Smooth muscle cell (in vitro differentiated cells): ENCODE measurements around the gene RABGAP1L. TPM values are rescaled to one million over a fixed set of nuclear protein-coding genes. Genes with fewer than 3 reads are reported as not detected.

ENCODE experiments used
- DNase-seq: peaks from one replicate; lab custom pipeline; 2025; ENCODE audit not compliant: unreplicated experiment; lab: John Stamatoyannopoulos, UW
- H2AFZ ChIP-seq: fragments of 200-600 bp; sonication (generic); 2 replicates; pipeline ENCODE4 v1.6.0; 2016; ENCODE audit warnings: antibody characterized with exemption, low read depth, mild to moderate bottlenecking
- H3F3A ChIP-seq: fragments of 200-600 bp; sonication (generic); 2 replicates; pipeline ENCODE4 v1.6.0; 2017; ENCODE audit warnings: antibody characterized with exemption, low read depth
- H3K27ac ChIP-seq: fragments of 200-600 bp; sonication (generic); 2 replicates; pipeline ENCODE4 v1.5.1; 2016; ENCODE audit warnings: low read depth, mild to moderate bottlenecking
- H3K27me3 ChIP-seq: fragments of 200-600 bp; sonication (generic); 2 replicates; pipeline ENCODE4 v1.6.1; 2016; ENCODE audit warnings: low read depth, mild to moderate bottlenecking
- H3K36me3 ChIP-seq: fragments of 200-600 bp; sonication (generic); 2 replicates; pipeline ENCODE4 v1.5.1; 2016; ENCODE audit warnings: low read depth
- H3K4me1 ChIP-seq: fragments of 200-600 bp; sonication (generic); 2 replicates; pipeline ENCODE4 v1.5.1; 2016; ENCODE audit warnings: low read depth
- H3K4me2 ChIP-seq: fragments of 200-600 bp; sonication (generic); 2 replicates; pipeline ENCODE4 v1.6.0; 2016; ENCODE audit warnings: mild to moderate bottlenecking
- H3K4me3 ChIP-seq: fragments of 200-600 bp; sonication (generic); 2 replicates; pipeline ENCODE4 v1.5.1; 2016; ENCODE audit warnings: mild to moderate bottlenecking
- H3K79me2 ChIP-seq: fragments of 200-600 bp; sonication (generic); 2 replicates; pipeline ENCODE4 v1.6.0; 2016; ENCODE audit warnings: low read depth, mild to moderate bottlenecking
- H3K9ac ChIP-seq: fragments of 200-600 bp; sonication (generic); 2 replicates; pipeline ENCODE4 v1.6.0; 2016; ENCODE audit warnings: low read depth
- H3K9me3 ChIP-seq: fragments of 200-600 bp; sonication (generic); replicated peaks from 2 replicates; pipeline ENCODE4 v1.5.1; 2016; ENCODE audit warnings: low read depth
- H4K20me1 ChIP-seq: fragments of 200-600 bp; sonication (generic); 2 replicates; pipeline ENCODE4 v1.6.0; 2016; ENCODE audit warnings: low read depth
- CTCF ChIP-seq: fragments of 200-600 bp; sonication (generic); IDR thresholded peaks from 2 replicates; pipeline ENCODE4 v1.5.1; 2017; ENCODE audit warnings: borderline replicate concordance, mild to moderate bottlenecking, antibody characterized with exemption; ENCODE audit not compliant: insufficient read depth, poor library complexity, severe bottlenecking
- WGBS: methylation state at CpG from one replicate; pipeline ENCODE4 v1.1.7; 2016; ENCODE audit warnings: low lambda C conversion rate; 5-methylcytosine and 5-hydroxymethylcytosine counted together
- polyA plus RNA-seq: library from polyadenylated mRNA; unstranded; fragments of >200 nt; fragmentation: Nextera tagmentation; extraction: Ambion mirVana; gene quantifications from 2 replicates; pipeline ENCODE4 v1.2.1, GENCODE V29; 2016
- total RNA-seq: library from RNA; depleted of rRNA; stranded (reverse); fragments of >200 nt; gene quantifications from 2 replicates; pipeline ENCODE4 v1.2.3, GENCODE V29; 2014

The RABGAP1L gene
- total and polyA plus RNA-seq, 2 experiments from 2014 or later: 4.8 to 24.7 TPM

- no peak for TF ChIP-seq CTCF
- Histone ChIP-seq H3K27me3 (no peaks in the 10 kb centered on the region), H3F3A (no peaks in the 10 kb centered on the region), H2AFZ (no peak overlapping the region), H3K4me1 (no peaks in the 10 kb centered on the region), H4K20me1 (no peaks in the 10 kb centered on the region), H3K79me2 (no peaks in the 10 kb centered on the region), H3K4me2 (no peak overlapping the region), H3K9ac (no peak overlapping the region), H3K36me3 (no peaks in the 10 kb centered on the region), H3K27ac (no peak overlapping the region), H3K4me3 (no peak overlapping the region), H3K9me3 (no peaks in the 10 kb centered on the region)
- DNase-seq: no peak
- 84% methylated on average over 4 of the region's 4 CpGs for WGBS
Observed at GRCh38 chr1:174976436-174977108, 817.3 kb downstream of the RABGAP1L start.

- Histone ChIP-seq H3K79me2 (no peaks in the 10 kb centered on the region), H4K20me1 (no peaks in the 10 kb centered on the region), H2AFZ (no peak overlapping the region), H3K4me1 (no peaks in the 10 kb centered on the region), H3K9me3 (no peaks in the 10 kb centered on the region), H3K4me3 (no peak overlapping the region), H3K4me2 (no peak overlapping the region), H3F3A (no peaks in the 10 kb centered on the region), H3K27ac (no peak overlapping the region), H3K9ac (no peak overlapping the region), H3K36me3 (no peaks in the 10 kb centered on the region), H3K27me3 (no peaks in the 10 kb centered on the region)
- no peak for DNase-seq
- peak; percentile 76 for TF ChIP-seq CTCF
Observed at GRCh38 chr1:174982971-174983689, 823.8 kb downstream of the RABGAP1L start.

- H3F3A ChIP-seq: no peaks in the 10 kb centered on the region
- DNase-seq: no peak
- H4K20me1 ChIP-seq: no peaks in the 10 kb centered on the region
- H3K9me3 ChIP-seq: no peaks in the 10 kb centered on the region
- H3K79me2 ChIP-seq: no peaks in the 10 kb centered on the region
- H2AFZ ChIP-seq: no peak overlapping the region
- no peak overlapping the region for H3K4me3 ChIP-seq
- no peak overlapping the region for H3K9ac ChIP-seq
- H3K27me3 ChIP-seq: no peaks in the 10 kb centered on the region
- no peak for TF ChIP-seq CTCF
- WGBS: 95% methylated on average over 4 of the region's 4 CpGs
- no peaks in the 10 kb centered on the region for H3K4me1 ChIP-seq
- no peaks in the 10 kb centered on the region for H3K36me3 ChIP-seq
- H3K27ac ChIP-seq: no peak overlapping the region
- H3K4me2 ChIP-seq: no peak overlapping the region
Observed at GRCh38 chr1:174984952-174985351, 825.6 kb downstream of the RABGAP1L start.

DNA sequence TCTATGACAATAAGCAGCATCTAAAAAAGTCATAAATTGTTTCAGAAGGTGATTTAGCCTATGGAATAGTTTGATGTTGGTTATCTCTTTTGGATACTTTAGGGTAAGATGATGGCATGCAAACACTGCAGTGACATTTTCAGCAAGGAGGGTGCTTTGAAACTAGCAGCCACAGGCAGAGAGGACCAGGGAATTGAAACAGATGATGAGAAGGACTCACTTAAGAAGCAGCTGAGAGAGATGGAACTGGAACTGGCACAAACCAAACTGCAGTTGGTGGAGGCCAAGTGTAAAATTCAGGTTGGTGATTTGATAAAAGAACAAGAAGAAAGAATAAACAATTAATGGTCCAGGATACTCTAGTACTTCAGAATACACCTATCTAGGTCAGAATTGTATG is 829.2 kb downstream of the RABGAP1L start:
- Histone ChIP-seq H3K9me3 (no peaks in the 10 kb centered on the region), H3K36me3 (no peaks in the 10 kb centered on the region), H3K27ac (no peak overlapping the region), H2AFZ (no peak overlapping the region), H3K9ac (no peak overlapping the region), H3F3A (no peaks in the 10 kb centered on the region), H3K79me2 (no peaks in the 10 kb centered on the region), H3K27me3 (no peaks in the 10 kb centered on the region), H4K20me1 (no peaks in the 10 kb centered on the region), H3K4me1 (no peaks in the 10 kb centered on the region), H3K4me2 (no peak overlapping the region), H3K4me3 (no peak overlapping the region)
- TF ChIP-seq CTCF: no peak
- no peak for DNase-seq
